KBM-7 (cell line): Measurements from ENCODE around the gene SFPQ.
"Not testable (repeated sequence)": the region's sequence is repeated elsewhere in the genome, so short reads cannot be mapped to it uniquely, and the experiment has no call there.

Experiments used
- DNase-seq: peaks from one replicate; pipeline ENCODE4 v3.0.0-alpha.2; 2015
- in situ Hi-C: fragments of 300-500 bp; cut with MboI; formaldehyde crosslinking; loops from 2 replicates; pipeline ENCODE4 v1.14.3; 2020; ENCODE audit warnings: low sequenced_read_pairs, low pct_unique_long_range_greater_than_20kb, mixed read lengths

Gene SFPQ

GRCh38 chr1:35192853-35193664, at the start of gene SFPQ:
SFPQ (minus strand) TSS chr1:35193145; CDS start chr1:35193049, 96 bp downstream.
- peak; percentile 99 for DNase-seq
- in situ Hi-C loops = no loop called here

GRCh38 chr1:35236772-35237171, 43.8 kb upstream of the SFPQ start:
- in situ Hi-C loops, DNase-seq: not testable (repeated sequence)

GRCh38 chr1:35231287-35231686, 38.3 kb upstream of the SFPQ start:
- no peak for DNase-seq
- in situ Hi-C loops = no loop called here

- DNase-seq = no peak
- in situ Hi-C loops = no loop called here
These were observed 36.8 kb upstream of the SFPQ start for GRCh38 chr1:35229587-35230360.

- in situ Hi-C loops = no loop called here
- DNase-seq = no peak
These were observed 33.6 kb upstream of the SFPQ start for GRCh38 chr1:35226546-35226945.

GRCh38 chr1:35223084-35223630, 30.2 kb upstream of the SFPQ start:
- DNase-seq = no peak
- in situ Hi-C loops = no loop called here

GRCh38 chr1:35222322-35223083, 29.6 kb upstream of the SFPQ start:
- no peak for DNase-seq
- in situ Hi-C loops = no loop called here

GRCh38 chr1:35220976-35221375, 28.0 kb upstream of the SFPQ start:
- in situ Hi-C loops = no loop called here
- peak; percentile 35 for DNase-seq

- in situ Hi-C loops = no loop called here
- no peak for DNase-seq
These were observed 22.4 kb upstream of the SFPQ start for GRCh38 chr1:35215346-35215745.

- no peak for DNase-seq
- in situ Hi-C loops = no loop called here
These were observed 18.1 kb upstream of the SFPQ start for GRCh38 chr1:35211120-35211414.

GRCh38 chr1:35210321-35211119, 17.6 kb upstream of the SFPQ start:
- in situ Hi-C loops = no loop called here
- DNase-seq = no peak

- in situ Hi-C loops = no loop called here
- no peak for DNase-seq
These were observed 10.3 kb upstream of the SFPQ start for GRCh38 chr1:35203295-35203694.

GRCh38 chr1:35202048-35202719, 9.2 kb upstream of the SFPQ start:
- DNase-seq = peak; percentile 90
- in situ Hi-C loops = no loop called here

- in situ Hi-C loops = no loop called here
- DNase-seq = no peak
These were observed 8.7 kb upstream of the SFPQ start for GRCh38 chr1:35201631-35202030.

- DNase-seq = peak; percentile 75
- in situ Hi-C loops = no loop called here
These were observed 691 bp downstream of the SFPQ start for GRCh38 chr1:35192056-35192852.

GRCh38 chr1:35191429-35192055, 1.4 kb downstream of the SFPQ start:
- DNase-seq = no peak
- in situ Hi-C loops = no loop called here

- DNase-seq = no peak
- in situ Hi-C loops = no loop called here
These were observed 2.2 kb downstream of the SFPQ start for GRCh38 chr1:35190784-35191183.
